Endothelial cell (in vitro differentiated cells): Measurements from ENCODE around the gene SLC12A3. TPM values are rescaled to one million over a fixed set of nuclear protein-coding genes. Genes with fewer than 3 reads are reported as not detected.

Experiments
- DNase-seq: peaks from one replicate; pipeline ENCODE4 v3.0.0; 2021; ENCODE audit warnings: low spot score
- H3K27ac Mint-ChIP-seq: one replicate; pipeline ENCODE4 v1.8.0; 2021; ENCODE audit warnings: mixed read lengths, inconsistent platforms; ENCODE audit not compliant: unreplicated experiment
- H3K27me3 Mint-ChIP-seq: one replicate; pipeline ENCODE4 v1.8.0; 2021; ENCODE audit warnings: mild to moderate bottlenecking, moderate library complexity, mixed read lengths, inconsistent platforms; ENCODE audit not compliant: unreplicated experiment
- H3K36me3 Mint-ChIP-seq: one replicate; pipeline ENCODE4 v1.8.0; 2021; ENCODE audit warnings: mild to moderate bottlenecking, low read depth, mixed read lengths, inconsistent platforms; ENCODE audit not compliant: unreplicated experiment
- H3K4me1 Mint-ChIP-seq: one replicate; pipeline ENCODE4 v1.8.0; 2021; ENCODE audit warnings: mild to moderate bottlenecking, mixed read lengths, inconsistent platforms; ENCODE audit not compliant: unreplicated experiment
- H3K4me3 Mint-ChIP-seq: one replicate; pipeline ENCODE4 v1.8.0; 2021; ENCODE audit warnings: mild to moderate bottlenecking, mixed read lengths, inconsistent platforms; ENCODE audit not compliant: unreplicated experiment
- H3K9me3 Mint-ChIP-seq: one replicate; pipeline ENCODE4 v1.8.0; 2021; ENCODE audit warnings: mixed read lengths, inconsistent platforms; ENCODE audit not compliant: unreplicated experiment
- CTCF ChIP-seq: fragments of 200-600 bp; sonication (generic); IDR thresholded peaks from one replicate; pipeline ENCODE4 v1.5.0; 2021; ENCODE audit warnings: antibody characterized with exemption; ENCODE audit not compliant: unreplicated experiment
- total RNA-seq: library from RNA; stranded (reverse); fragmentation: NEBNext Ultra II Directional; extraction: Animal tissue kit (Norgen Biotek cat#: 25700); gene quantifications from one replicate; pipeline ENCODE4 v1.2.1, GENCODE V29; 2021; ENCODE audit not compliant: unreplicated experiment

The SLC12A3 gene
- total RNA-seq, 1 donor from 2014 or later, result not detected

- Mint-ChIP-seq H3K4me3 (no peak overlapping the region), H3K27me3 (no peaks in the 10 kb centered on the region), H3K36me3 (peaks cover 19% of the 10 kb centered on the region), H3K27ac (no peak overlapping the region), H3K4me1 (peaks cover 21% of the 10 kb centered on the region), H3K9me3 (no peaks in the 10 kb centered on the region)
- no peak for TF ChIP-seq CTCF
- DNase-seq, result no peak
Observed at GRCh38 chr16:56836410-56837230, 28.4 kb upstream of the SLC12A3 start.

GRCh38 chr16:56838622-56839337, 26.2 kb upstream of the SLC12A3 start:
- DNase-seq, result no peak
- Mint-ChIP-seq H3K9me3 (no peaks in the 10 kb centered on the region), H3K4me1 (peaks cover 21% of the 10 kb centered on the region), H3K27ac (peak overlapping the region; percentile 95), H3K36me3 (peaks cover 21% of the 10 kb centered on the region), H3K27me3 (no peaks in the 10 kb centered on the region), H3K4me3 (no peak overlapping the region)
- no peak for TF ChIP-seq CTCF

GRCh38 chr16:56841233-56841632, 23.8 kb upstream of the SLC12A3 start:
- Mint-ChIP-seq H3K27me3 (no peaks in the 10 kb centered on the region), H3K4me1 (peaks cover 21% of the 10 kb centered on the region), H3K4me3 (no peak overlapping the region), H3K9me3 (no peaks in the 10 kb centered on the region), H3K27ac (no peak overlapping the region), H3K36me3 (peaks cover 19% of the 10 kb centered on the region)
- DNase-seq, result no peak
- TF ChIP-seq CTCF, result no peak

- no peaks in the 10 kb centered on the region for H3K27me3 Mint-ChIP-seq
- H3K4me3 Mint-ChIP-seq, result no peak overlapping the region
Observed at GRCh38 chr16:56841659-56842058, 23.3 kb upstream of the SLC12A3 start.

More at GRCh38 chr16:56841659-56842058, 23.3 kb upstream of the SLC12A3 start:
- H3K9me3 Mint-ChIP-seq, result no peaks in the 10 kb centered on the region
- no peak for TF ChIP-seq CTCF
- H3K4me1 Mint-ChIP-seq, result peaks cover 21% of the 10 kb centered on the region
- peaks cover 19% of the 10 kb centered on the region for H3K36me3 Mint-ChIP-seq
- no peak for DNase-seq
- no peak overlapping the region for H3K27ac Mint-ChIP-seq
